GM19467 (cell line): ENCODE results near the gene WNT8B.

Experiments used
- ATAC-seq: cut with Tn5 transposase; IDR thresholded peaks from one replicate; pipeline ENCODE4 v1.9.1; 2021; ENCODE audit warnings: mild to moderate bottlenecking, moderate library complexity; ENCODE audit not compliant: unreplicated experiment

The WNT8B gene

DNA sequence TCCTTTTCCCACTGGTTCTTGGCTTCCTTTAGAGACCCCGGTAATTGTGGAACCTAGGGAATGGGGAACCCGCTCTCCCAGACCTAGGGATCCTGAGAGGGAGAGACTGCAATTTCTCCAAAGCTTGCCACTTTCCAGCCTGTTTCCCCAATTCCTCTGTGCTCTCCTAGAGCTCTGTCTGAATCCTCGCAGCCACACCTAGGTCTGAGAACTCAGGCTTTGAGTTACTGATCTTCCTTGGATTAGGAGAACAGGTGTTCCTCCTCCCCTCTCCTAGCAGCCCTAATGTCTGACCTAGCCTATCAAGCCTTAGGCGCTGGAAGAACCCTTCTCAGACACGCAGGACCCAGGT, 20.0 kb downstream of the WNT8B start:
- ATAC-seq, result no peak

DNA sequence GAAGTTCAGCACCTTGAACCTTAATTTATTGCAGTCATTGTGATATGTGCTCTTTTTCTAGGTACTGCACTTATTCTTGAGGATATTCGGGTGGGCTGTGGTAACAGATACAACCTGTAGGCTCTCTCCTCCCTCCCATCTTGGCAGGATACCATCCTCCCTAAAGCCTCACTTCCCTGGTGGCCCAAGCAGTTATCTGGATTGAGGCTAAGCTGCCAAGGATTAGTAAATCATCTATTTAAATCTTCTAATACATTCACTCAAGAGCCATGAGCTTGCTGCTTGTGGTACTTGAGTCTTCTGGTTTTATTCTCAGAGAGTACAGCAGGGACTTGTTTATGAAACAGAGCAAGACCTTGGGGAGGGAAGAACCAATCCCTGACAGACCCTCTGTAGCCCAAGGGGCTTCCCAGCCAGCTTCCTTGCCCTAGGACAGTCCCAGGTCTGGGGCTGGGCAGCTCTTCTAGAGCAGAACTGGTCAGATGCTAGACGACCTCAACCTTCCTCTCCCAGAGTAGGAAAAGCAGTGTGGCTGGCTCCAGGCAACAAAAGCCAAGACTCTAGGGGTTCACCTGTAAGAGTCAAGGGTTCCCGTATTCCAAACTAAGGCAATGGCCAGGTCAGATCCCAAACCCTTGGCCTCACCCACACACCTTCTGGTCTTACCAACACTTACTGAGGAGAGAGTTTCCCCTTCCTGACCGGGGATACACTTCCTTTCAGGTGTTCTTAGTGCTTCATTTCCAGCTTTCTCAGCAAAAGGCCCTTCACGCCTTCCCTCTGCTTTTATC, 21.3 kb downstream of the WNT8B start:
- no peak for ATAC-seq

- ATAC-seq, result no peak
These were observed 22.6 kb downstream of the WNT8B start for GRCh38 chr10:100485366-100485765.

- no peak for ATAC-seq
These were observed 23.1 kb downstream of the WNT8B start for GRCh38 chr10:100485801-100486495.

DNA sequence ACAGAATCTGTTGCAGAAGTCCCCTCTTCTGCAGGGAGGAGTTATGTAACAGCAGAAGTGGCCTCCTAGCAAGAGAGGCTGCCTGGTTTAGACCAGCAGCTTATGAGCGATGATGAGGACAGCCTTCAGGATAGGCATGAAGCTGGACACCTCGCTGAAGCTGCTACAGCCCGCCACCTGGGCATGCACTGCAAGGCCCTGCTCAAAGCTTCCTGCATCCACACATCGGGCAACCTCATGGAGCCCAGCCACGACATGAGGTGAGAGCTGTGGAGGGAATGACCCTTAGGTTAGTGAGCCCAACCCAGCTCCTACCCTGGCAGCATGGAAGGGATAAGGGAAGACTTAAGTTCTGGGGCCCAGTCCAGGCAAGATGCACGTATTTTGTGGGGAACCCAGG, 24.7 kb downstream of the WNT8B start:
- ATAC-seq, result no peak

- ATAC-seq, result no peak
These were observed 26.6 kb downstream of the WNT8B start for GRCh38 chr10:100489396-100489795.

- ATAC-seq, result no peak
These were observed 27.7 kb downstream of the WNT8B start for GRCh38 chr10:100490531-100490930.

DNA sequence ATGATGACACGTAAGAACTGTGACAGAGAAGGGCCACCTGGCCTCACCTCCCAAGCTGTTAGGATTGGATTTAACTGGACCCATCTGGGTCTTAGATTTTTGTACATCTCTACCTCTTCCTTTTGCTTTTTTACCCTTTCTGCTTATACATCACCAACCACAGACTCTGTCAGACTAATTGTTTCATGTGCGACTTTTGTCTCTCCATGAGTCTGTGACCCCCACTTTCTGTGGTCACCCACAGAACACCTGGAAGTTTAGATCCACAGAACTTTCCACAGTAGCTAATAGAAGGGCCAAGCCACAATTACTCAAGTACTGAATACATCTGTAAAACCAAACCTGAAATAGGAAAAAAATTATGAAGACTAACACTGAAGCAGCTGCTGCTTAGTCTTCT, 33.8 kb downstream of the WNT8B start:
- no peak for ATAC-seq

DNA sequence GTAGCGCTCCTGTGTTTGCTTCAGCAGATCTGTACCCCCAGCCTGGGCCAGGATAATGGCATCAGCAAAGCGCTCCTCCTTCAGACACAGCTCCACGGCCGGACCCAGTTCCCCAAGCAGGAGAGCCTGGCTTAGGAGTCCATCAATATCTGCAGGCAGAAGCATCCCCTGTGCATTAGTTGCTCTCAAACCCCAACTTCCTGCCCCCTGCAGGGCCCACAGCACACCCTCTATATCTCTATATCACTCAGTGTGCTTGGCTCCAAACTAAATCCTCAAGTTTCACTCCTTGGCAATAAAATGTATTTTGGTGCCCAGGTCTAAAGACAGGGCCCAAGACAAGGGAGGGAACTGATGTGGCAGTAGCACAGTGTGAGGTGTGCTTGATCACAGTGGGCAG, 35.2 kb downstream of the WNT8B start:
- no peak for ATAC-seq

GRCh38 chr10:100501423-100501822, 38.6 kb downstream of the WNT8B start:
- no peak for ATAC-seq

- no peak for ATAC-seq
These were observed 40.2 kb downstream of the WNT8B start for GRCh38 chr10:100502926-100503494.

- no peak for ATAC-seq
These were observed 41.3 kb downstream of the WNT8B start for GRCh38 chr10:100504096-100504495.

GRCh38 chr10:100505164-100505563, 42.4 kb downstream of the WNT8B start:
- no peak for ATAC-seq

GRCh38 chr10:100506596-100507356, 44.0 kb downstream of the WNT8B start:
- ATAC-seq, result no peak

DNA sequence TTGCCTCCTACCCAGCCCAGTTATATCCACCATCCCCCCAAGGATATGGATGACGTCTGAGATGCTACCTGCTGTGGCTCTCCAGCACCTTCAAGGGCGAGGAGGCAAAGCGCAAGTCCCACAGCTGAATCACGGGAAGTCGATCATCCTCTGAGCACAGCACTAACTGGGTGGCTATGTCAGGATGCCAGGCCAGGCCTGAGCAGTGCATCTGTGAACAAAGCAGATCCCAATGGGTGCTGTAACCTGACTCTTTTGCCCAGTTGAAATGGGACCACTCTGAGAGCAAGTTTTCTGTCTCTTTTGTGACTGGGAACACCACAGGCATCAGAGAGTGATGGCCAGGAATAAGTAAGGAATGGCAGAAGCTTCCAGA, 44.5 kb downstream of the WNT8B start:
- no peak for ATAC-seq

GRCh38 chr10:100508266-100508665, 45.5 kb downstream of the WNT8B start:
- ATAC-seq, result no peak

- peak; percentile 65 for ATAC-seq
These were observed 45.9 kb downstream of the WNT8B start for GRCh38 chr10:100508691-100509150.

GRCh38 chr10:100509241-100509840, 46.5 kb downstream of the WNT8B start:
- ATAC-seq, result no peak

DNA sequence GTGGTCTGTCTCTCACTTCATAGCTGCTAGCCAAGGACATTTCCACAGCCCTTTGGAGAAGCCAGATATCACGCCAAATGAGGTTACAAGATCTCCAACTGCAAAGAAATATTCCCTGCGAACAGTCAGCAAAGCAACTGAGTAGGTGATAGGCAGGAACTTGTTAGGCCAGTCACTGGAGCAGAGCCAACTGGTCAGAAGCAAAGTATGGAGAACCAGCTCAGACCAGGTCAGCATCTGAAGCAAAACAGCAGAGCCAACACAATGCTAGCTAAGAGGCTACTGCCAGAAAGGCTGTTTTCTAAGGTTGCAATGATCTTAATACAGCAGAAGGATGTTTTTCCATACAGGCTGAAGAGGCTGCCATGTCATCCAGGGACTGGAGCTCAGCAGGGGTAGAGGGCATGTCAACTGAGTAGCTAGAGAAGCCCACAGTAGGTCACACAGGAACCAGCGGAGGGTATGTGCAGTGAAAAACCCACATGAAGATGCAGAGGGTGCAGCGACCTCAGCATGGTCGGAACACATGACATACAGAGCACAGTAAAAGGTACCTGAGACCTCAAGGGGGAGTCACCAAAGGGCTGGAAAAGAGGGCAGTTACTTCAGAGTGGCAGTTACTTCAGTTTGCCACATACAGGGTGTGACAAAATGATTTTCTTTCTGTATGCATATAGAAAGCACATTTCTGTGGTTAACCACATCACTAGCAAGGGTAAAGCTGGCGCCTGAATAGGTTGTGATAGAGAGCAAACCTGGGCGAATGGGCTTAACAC, 47.9 kb downstream of the WNT8B start:
- ATAC-seq, result no peak

DNA sequence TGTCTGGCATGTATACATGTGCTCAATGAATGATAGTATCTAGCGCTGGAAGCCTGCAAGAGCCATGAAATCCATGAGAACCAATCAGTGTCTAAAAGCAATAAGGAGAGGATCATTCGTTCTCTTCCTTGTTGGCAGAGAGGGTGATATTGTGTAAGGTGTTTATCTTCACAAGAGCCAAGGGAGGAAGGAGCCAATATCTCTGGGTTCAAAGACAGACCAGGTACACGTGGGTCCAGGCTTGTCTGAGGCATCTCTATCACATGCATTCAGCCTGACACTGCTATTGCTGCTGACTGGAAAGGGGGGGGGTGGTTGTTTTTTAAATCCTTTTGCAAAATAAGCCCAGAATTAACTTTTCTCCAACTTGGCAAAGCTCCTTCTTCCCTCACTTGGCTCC, 52.8 kb downstream of the WNT8B start:
- no peak for ATAC-seq
